ENCODE results near the gene DENND1A. TPM values are rescaled to one million over a fixed set of nuclear protein-coding genes. Genes with fewer than 3 reads are reported as not detected.
A peak's percentile ranks its signal among the peaks of the same experiment; 100 is the strongest.

Gene DENND1A
- polyA plus RNA-seq, 6 donors from 2014 or later: 4.0 to 9.5 (median 5.3) TPM

DNA sequence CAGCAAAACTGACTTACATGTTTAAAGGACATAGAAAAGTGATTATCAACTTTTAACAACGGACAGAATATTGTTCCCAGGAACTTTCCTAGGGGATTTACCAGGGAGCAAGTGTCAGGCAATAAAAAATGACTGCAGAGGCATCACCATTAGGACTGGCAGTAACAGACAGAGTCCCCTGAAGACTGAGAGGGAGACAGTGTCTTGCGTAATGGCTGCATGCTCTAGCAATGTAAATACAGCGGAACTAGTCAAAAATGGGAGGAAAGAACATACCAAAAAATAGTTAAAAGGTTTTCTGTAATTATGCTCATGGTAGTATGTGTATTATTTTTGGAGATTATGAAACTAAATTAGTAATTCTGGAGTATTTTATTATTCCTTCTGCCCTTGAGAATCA lies 392.1 kb downstream of the DENND1A start:
- Mint-ChIP-seq H3K4me1 (peaks cover 0 to 4% (median 0%) of the 10 kb centered on the region in 3 donors), H3K9me3 (peaks cover 0 to 7% (median 4%) of the 10 kb centered on the region in 7 donors)
- ATAC-seq (ENCODE audit: low read depth in 2 of 2): no peak

DNA sequence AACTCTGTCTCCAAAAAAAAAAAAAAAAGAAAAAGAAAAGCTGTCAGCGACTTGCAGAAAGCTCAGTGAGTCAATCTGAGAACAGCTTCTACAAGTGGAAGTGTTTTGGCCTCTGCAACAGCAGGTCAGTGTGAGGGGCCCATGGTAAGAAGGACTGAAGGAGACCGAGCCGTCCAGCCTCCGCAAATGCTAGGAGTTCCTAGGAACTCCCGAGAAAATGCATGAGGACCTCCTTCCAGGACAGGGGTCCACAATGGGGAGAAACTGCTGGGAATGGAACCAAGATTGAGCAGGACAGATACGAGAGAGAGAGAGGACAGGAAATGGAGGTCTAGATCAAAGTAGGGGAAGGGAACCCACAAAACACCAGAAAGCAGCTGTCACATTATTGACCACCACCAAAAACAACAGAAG lies 393.5 kb downstream of the DENND1A start:
- Mint-ChIP-seq H3K27ac (peak overlapping the region in 2 of 6 donors; percentile 40 to 81), H3K4me3 (no peak overlapping the region), H3K9me3 (peaks cover 3 to 8% (median 6%) of the 10 kb centered on the region in 7 donors), H3K36me3 (peaks cover 21 to 27% of the 10 kb centered on the region in 2 donors), H3K4me1 (peaks cover 0 to 4% (median 0%) of the 10 kb centered on the region in 3 donors), H3K27me3 (no peaks in the 10 kb centered on the region)
- DNase-seq (no peak), ATAC-seq (ENCODE audit: low read depth in 2 of 2) (no peak)

More for the DNA sequence above, 392.1 kb downstream of the DENND1A start:
- no peaks in the 10 kb centered on the region for H3K27me3 Mint-ChIP-seq
- DNase-seq: no peak
- no peak overlapping the region for H3K4me3 Mint-ChIP-seq
- peak overlapping the region in 1 of 6 donors; percentile 5 for H3K27ac Mint-ChIP-seq
- H3K36me3 Mint-ChIP-seq: peaks cover 17 to 20% of the 10 kb centered on the region in 2 donors

DNA sequence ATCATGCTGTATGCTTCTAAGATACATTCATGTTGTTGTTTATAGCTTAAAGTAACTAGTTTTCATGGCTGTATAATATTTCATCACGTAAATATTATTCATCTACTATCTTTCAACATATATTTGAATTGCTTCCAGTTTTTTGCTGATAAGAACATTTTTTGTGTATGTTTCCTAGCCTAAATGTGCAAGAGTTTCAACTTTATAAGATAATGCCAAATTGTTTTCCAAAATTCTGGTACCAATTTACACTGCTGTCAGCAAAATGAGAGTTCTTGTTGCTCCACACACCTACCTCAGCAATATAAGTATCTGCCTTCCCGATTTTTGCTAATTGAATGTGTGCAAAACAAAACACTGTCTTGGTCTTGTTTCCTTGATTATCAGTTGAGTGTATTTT lies 395.6 kb downstream of the DENND1A start:
- ATAC-seq (ENCODE audit: low read depth in 2 of 2) (no peak), DNase-seq (no peak)
- H3K4me3 Mint-ChIP-seq: no peak overlapping the region
- peaks cover 36 to 43% of the 10 kb centered on the region in 2 donors for H3K36me3 Mint-ChIP-seq
- no peak overlapping the region for H3K27ac Mint-ChIP-seq
- H3K9me3 Mint-ChIP-seq: peaks cover 10 to 26% (median 16%) of the 10 kb centered on the region in 7 donors
- H3K27me3 Mint-ChIP-seq: no peaks in the 10 kb centered on the region
- peaks cover 0 to 4% (median 0%) of the 10 kb centered on the region in 3 donors for H3K4me1 Mint-ChIP-seq

DNA sequence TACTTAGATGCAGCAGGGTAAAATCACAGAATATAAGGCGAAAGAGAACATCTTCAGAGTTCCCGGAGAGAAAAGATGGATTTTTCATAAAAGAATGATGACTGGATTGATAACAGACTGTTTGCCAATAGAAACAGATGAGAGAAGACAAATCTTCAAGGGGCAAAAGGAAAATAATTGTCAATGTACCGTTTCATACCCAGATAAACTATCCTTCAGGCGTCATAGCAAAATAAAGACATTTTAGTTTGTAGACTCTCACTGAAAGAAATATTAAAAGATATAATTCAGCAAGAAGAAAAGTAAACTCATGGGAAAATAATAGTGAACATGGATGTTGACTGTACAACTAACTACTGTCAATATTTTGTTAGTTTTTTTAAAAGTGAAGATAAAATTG lies 399.7 kb downstream of the DENND1A start:
- no peak overlapping the region for H3K4me3 Mint-ChIP-seq
- H3K36me3 Mint-ChIP-seq: peaks cover 37 to 42% of the 10 kb centered on the region in 2 donors
- no peak overlapping the region for H3K27ac Mint-ChIP-seq
- no peak for ATAC-seq (ENCODE audit: low read depth in 2 of 2)
- no peaks in the 10 kb centered on the region for H3K27me3 Mint-ChIP-seq
- H3K9me3 Mint-ChIP-seq: peaks cover 10 to 28% (median 16%) of the 10 kb centered on the region in 7 donors
- H3K4me1 Mint-ChIP-seq: no peaks in the 10 kb centered on the region
- DNase-seq: no peak

DNA sequence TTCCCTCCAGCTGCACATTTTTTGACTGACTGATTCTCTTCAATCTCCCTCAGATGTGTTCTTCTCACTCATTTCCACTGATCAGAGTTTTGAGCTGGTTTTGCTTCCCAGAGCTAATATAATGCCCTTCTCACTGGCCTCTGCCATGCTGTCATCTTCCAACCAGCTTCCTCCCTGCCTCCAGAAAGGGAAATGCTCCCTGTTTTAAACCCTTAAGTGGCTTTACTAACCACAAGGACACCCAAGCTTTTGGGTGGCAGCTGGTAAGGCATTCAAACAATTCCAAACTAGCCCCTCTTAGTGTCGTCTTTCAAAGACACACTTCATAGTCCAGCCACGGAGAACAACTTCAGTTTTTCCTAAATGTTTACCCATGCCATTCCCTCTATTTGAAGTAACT lies 401.4 kb downstream of the DENND1A start:
- no peak overlapping the region for H3K4me3 Mint-ChIP-seq

DNA sequence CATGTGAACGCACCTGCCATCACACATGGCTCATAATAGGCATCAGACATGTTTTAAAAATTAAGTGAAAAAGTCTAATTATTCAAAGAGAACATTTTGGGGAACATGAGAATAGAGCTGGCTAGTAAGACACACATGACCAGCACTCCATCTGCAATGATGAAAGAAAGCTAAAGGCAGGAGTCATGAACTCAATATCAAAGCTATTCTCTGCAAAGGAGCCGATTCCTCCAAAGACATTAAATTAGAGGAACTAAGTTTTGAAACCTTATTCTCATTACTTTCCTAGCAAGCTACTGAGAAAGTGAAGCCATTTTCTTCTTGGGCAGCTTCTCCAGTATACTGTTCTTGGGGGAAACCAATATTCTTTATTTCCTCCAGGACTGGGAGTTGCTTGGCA lies 401.9 kb downstream of the DENND1A start:
- Mint-ChIP-seq H3K9me3 (peaks cover 6 to 22% (median 14%) of the 10 kb centered on the region in 7 donors), H3K27ac (no peak overlapping the region), H3K27me3 (no peaks in the 10 kb centered on the region), H3K36me3 (peaks cover 25 to 26% of the 10 kb centered on the region in 2 donors), H3K4me3 (no peak overlapping the region), H3K4me1 (no peaks in the 10 kb centered on the region)
- no peak for DNase-seq
- no peak for ATAC-seq (ENCODE audit: low read depth in 2 of 2)

More for the DNA sequence above, 401.4 kb downstream of the DENND1A start:
- ATAC-seq (ENCODE audit: low read depth in 2 of 2) (no peak), DNase-seq (no peak)
- Mint-ChIP-seq H3K36me3 (peaks cover 25 to 26% of the 10 kb centered on the region in 2 donors), H3K9me3 (peaks cover 6 to 22% (median 14%) of the 10 kb centered on the region in 7 donors), H3K27ac (no peak overlapping the region), H3K4me1 (no peaks in the 10 kb centered on the region), H3K27me3 (no peaks in the 10 kb centered on the region)

DNA sequence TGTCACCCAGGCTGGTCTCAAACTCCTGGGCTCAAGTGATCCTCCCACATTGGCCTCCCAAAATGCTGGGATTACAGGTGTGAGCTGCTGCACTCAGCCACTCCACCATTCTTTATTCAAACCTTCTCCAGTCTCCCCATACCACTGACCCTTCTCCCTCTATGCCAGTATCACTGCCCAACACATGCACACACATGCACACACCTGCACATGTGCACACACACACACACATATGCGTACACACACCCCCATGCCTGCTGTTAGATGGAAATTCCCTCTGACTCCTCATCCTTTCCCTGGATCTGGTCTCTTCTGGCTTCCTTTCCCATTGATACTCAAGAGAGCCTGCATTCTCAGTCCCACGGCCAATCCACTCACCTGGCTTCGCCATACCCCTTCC lies 404.0 kb downstream of the DENND1A start:
- peaks cover 15 to 16% of the 10 kb centered on the region in 2 donors for H3K36me3 Mint-ChIP-seq
- ATAC-seq (ENCODE audit: low read depth in 2 of 2) (no peak), DNase-seq (no peak)
- H3K9me3 Mint-ChIP-seq: peaks cover 4 to 14% (median 8%) of the 10 kb centered on the region in 7 donors
- no peaks in the 10 kb centered on the region for H3K4me1 Mint-ChIP-seq
- H3K27ac Mint-ChIP-seq: no peak overlapping the region
- H3K4me3 Mint-ChIP-seq: no peak overlapping the region
- no peaks in the 10 kb centered on the region for H3K27me3 Mint-ChIP-seq

DNA sequence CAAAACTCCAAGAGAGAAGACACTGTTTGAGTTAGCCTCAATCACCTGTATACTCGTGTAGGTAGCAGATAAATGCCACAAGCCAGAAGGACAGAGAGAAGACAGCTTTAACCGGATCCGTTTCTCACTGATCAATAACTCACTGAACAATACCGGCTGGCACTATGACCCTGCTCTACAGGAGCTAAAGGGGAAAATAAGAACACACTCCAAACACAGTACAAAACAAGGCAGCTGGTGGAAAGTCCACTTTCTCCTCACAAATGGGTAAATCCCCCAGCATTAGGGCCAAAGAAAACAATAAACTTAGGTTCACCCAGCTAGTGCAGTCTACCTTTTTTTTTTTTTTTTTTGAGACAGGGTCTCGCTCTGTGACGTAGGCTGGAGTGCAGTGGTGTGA lies 404.5 kb downstream of the DENND1A start:
- Mint-ChIP-seq H3K27me3 (no peaks in the 10 kb centered on the region), H3K9me3 (peaks cover 4 to 13% (median 7%) of the 10 kb centered on the region in 7 donors), H3K36me3 (peaks cover 14 to 16% of the 10 kb centered on the region in 2 donors), H3K4me1 (no peaks in the 10 kb centered on the region), H3K27ac (no peak overlapping the region), H3K4me3 (no peak overlapping the region)
- no peak for ATAC-seq (ENCODE audit: low read depth in 2 of 2)
- no peak for DNase-seq

DNA sequence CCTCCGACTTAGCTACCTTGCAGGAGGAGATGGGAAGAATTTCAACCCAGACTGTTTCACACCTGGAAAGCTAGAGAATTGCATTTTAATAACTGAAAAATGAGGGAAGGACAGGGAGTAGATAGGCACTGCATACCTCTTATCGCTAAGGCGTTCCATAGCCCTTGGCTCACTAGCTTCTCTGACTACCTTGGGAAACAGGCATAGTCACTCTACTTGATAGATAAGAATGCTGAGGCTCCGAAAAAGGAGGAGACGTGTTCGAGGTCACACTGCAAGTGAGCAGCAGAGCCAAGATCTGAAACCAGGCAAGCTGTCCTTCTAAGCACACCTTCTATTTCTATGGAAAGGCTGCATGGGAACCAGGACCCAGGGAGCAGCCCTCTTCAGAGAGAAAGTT lies 405.1 kb downstream of the DENND1A start:
- Mint-ChIP-seq H3K36me3 (peaks cover 9 to 11% of the 10 kb centered on the region in 2 donors), H3K4me1 (no peaks in the 10 kb centered on the region), H3K27me3 (no peaks in the 10 kb centered on the region), H3K4me3 (no peak overlapping the region), H3K9me3 (peaks cover under 1 to 7% (median 3%) of the 10 kb centered on the region in 7 donors), H3K27ac (no peak overlapping the region)
- no peak for DNase-seq
- ATAC-seq (ENCODE audit: low read depth in 2 of 2): no peak

DNA sequence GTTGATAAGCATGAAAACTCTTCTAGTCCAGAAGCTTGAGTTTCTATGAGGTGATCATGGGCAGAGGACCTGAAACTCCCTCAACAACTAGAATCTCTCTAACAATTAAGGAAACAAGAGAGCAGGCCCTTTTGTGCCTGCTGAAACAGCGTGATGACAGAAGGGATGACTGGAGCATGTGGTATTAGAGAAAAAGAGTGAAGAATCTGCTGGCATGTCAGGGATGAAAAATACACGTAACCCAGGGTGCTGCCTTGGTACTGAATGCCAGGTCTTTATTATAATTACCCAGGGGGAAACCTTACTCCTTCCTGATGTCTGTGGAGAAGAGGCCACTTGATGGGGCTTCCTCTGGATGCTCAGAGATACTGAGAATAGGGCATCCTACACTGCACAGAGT lies 406.1 kb downstream of the DENND1A start:
- Mint-ChIP-seq H3K27ac (no peak overlapping the region), H3K27me3 (no peaks in the 10 kb centered on the region), H3K4me3 (peak overlapping the region in 1 of 8 donors; percentile 67), H3K36me3 (peaks cover 0 to under 1% of the 10 kb centered on the region in 2 donors), H3K4me1 (no peaks in the 10 kb centered on the region), H3K9me3 (no peaks in the 10 kb centered on the region)
- ATAC-seq (ENCODE audit: low read depth in 2 of 2) (no peak), DNase-seq (no peak)

DNA sequence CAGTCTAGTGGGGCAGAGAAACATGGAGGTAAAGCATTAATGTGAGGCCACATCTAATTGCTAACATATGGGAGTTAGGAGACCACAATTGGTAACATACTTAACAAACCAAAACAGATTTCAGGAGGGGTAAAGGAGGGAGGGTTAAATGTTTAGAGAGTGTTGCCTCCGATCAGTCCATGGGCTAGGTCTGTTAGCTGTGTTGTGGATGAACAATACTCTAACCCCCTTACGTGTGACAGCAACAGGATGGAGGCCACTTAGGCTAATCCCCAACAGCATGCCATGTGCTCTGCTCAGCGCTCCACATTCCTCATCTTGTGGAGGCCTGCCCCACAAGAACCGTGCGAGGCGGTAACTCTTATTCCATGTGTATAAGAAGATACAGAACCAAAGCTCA lies 406.9 kb downstream of the DENND1A start:
- no peaks in the 10 kb centered on the region for H3K27me3 Mint-ChIP-seq
- DNase-seq (no peak), ATAC-seq (ENCODE audit: low read depth in 2 of 2) (no peak)
- no peak overlapping the region for H3K4me3 Mint-ChIP-seq
- H3K9me3 Mint-ChIP-seq: no peaks in the 10 kb centered on the region
- H3K36me3 Mint-ChIP-seq: no peaks in the 10 kb centered on the region
- H3K4me1 Mint-ChIP-seq: no peaks in the 10 kb centered on the region
- no peak overlapping the region for H3K27ac Mint-ChIP-seq

DNA sequence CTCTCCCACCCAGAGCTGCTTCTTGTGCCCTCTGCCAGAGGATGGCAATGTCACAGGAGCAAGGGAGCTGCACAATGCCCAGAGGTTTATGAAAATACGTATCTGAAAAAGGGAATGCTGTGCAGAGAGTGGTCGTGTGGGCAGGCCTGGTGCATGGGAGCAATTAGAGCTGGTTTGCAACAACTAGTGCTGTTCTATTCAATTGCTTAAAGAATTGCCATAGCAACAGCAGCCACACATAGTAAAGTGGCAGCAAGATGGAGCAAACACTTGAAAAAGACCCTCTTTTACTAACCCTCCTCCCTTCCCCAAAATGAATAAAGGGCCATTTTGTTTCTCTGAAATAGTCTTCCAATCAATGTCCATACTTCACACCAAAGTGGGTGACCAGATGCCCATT lies 407.7 kb downstream of the DENND1A start:
- Mint-ChIP-seq H3K4me1 (no peaks in the 10 kb centered on the region), H3K4me3 (peak overlapping the region in 1 of 8 donors; percentile 42), H3K9me3 (no peaks in the 10 kb centered on the region), H3K27me3 (no peaks in the 10 kb centered on the region), H3K27ac (peak overlapping the region in 1 of 6 donors; percentile 16), H3K36me3 (no peaks in the 10 kb centered on the region)
- DNase-seq: no peak
- no peak for ATAC-seq (ENCODE audit: low read depth in 2 of 2)

DNA sequence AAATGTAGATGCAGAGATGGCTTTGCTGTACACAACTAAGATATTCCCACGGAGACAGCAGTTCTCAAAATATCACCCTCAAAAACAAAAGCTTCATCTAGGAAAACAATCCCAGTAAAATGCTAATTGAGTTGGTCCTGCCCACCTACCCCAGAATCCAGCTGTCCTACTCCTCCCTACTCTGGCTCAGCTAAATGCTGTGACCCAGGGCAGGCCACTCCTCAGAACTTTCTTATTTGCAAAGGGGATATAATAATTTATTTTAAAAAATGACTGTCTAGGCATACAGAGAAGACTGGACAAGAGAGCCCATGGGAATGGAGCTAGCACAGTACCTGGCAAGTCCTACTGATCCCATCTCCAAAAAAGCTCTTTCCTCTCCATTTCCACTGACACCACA lies 411.6 kb downstream of the DENND1A start:
- ATAC-seq (ENCODE audit: low read depth in 2 of 2) (no peak), DNase-seq (no peak)
- Mint-ChIP-seq H3K27ac (no peak overlapping the region), H3K27me3 (no peaks in the 10 kb centered on the region), H3K4me1 (peaks cover 0 to 4% (median 0%) of the 10 kb centered on the region in 3 donors), H3K9me3 (no peaks in the 10 kb centered on the region), H3K36me3 (no peaks in the 10 kb centered on the region), H3K4me3 (no peak overlapping the region)

DNA sequence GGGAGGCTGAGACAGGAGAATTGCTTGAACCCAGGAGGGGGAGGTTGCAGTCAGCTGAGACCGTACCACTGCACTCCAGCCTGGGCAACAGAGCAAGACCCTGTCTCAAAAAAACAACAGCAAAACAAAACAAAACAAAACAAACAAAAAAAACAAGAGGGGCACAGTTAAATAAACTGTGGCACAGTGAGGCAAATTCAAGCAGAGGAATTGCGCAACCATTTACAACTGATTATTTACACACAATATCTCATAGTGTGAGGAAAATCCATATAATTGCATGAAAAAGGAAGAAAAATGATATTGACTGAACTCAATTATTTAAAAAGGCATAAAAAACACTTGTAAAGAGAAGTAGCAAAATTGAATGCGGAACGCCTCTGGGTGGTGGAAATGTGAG lies 412.4 kb downstream of the DENND1A start:
- ATAC-seq (ENCODE audit: low read depth in 2 of 2): no peak
- Mint-ChIP-seq H3K9me3 (no peaks in the 10 kb centered on the region), H3K4me1 (peaks cover 0 to 4% (median 0%) of the 10 kb centered on the region in 3 donors), H3K4me3 (no peak overlapping the region), H3K27me3 (no peaks in the 10 kb centered on the region), H3K36me3 (no peaks in the 10 kb centered on the region), H3K27ac (no peak overlapping the region)
- no peak for DNase-seq

DNA sequence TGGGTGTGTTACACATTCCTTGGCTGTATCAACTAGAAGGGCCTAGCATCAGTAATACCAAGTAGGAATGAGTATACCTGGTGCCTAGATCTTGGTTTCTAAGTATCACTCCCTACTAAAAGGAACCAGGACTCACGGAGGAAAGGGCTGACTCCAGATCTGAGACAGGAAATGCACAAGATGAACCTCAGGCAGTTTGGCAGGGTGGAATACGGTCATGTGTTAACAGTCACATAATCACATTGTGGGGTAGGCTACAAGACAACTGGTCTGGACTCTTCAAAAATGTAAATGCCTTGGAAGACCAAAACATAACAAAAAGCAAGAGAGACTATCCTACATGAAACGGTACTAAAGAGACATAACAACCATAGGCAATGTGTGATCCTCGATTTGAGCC lies 415.2 kb downstream of the DENND1A start:
- Mint-ChIP-seq H3K36me3 (peaks cover 12 to 13% of the 10 kb centered on the region in 2 donors), H3K27me3 (no peaks in the 10 kb centered on the region), H3K4me1 (peaks cover 0 to 4% (median 0%) of the 10 kb centered on the region in 3 donors), H3K4me3 (peak overlapping the region in 1 of 8 donors; percentile 22), H3K9me3 (no peaks in the 10 kb centered on the region), H3K27ac (no peak overlapping the region)
- ATAC-seq (ENCODE audit: low read depth in 2 of 2): no peak
- DNase-seq: no peak

All from naive B cell (primary cell).